Lower lobe of right lung (tissue), 2 donors: ENCODE data around the gene MAGI1. TPM values are rescaled to one million over a fixed set of nuclear protein-coding genes. Genes with fewer than 3 reads are reported as not detected.

ENCODE experiments used
- ATAC-seq, 2 donors: fragments of 200-7000 bp; cut with Tn5 transposase; one replicate each; pipeline ENCODE4 v1.9.1; 2020 to 2022; ENCODE audit warnings: mild to moderate bottlenecking in 2 of 2, moderate library complexity in 2 of 2
- DNase-seq: peaks from one replicate; pipeline ENCODE4 v3.0.0-alpha.2; 2020
- H3K27ac ChIP-seq: fragments of 200-600 bp; one replicate; pipeline ENCODE4 v1.8.0; 2022
- H3K27me3 ChIP-seq: fragments of 200-600 bp; one replicate; pipeline ENCODE4 v1.8.0; 2022; ENCODE audit warnings: low read depth
- H3K36me3 ChIP-seq: fragments of 200-600 bp; one replicate; pipeline ENCODE4 v1.8.0; 2022; ENCODE audit warnings: mild to moderate bottlenecking
- H3K4me1 ChIP-seq: fragments of 200-600 bp; one replicate; pipeline ENCODE4 v1.8.0; 2022
- H3K4me3 ChIP-seq: fragments of 200-600 bp; one replicate; pipeline ENCODE4 v1.8.0; 2022; ENCODE audit warnings: mild to moderate bottlenecking
- H3K9me3 ChIP-seq: fragments of 200-600 bp; one replicate; pipeline ENCODE4 v1.8.0; 2022
- intact Hi-C: fragments of 100-400 bp; cut with DNase I; formaldehyde crosslinking; loops from one replicate; pipeline ENCODE4 v1.11.0; 2022
- total RNA-seq: library from RNA; stranded (reverse); fragmentation: NEBNext Ultra II Directional; extraction: Animal tissue kit (Norgen Biotek cat#: 25700); gene quantifications from one replicate; pipeline ENCODE4 v1.2.1, GENCODE V29; 2021
- TF ChIP-seq, protein P1 (sequence below): fragments of 200-600 bp; IDR thresholded peaks from one replicate; pipeline ENCODE4 v1.8.0; 2022; ENCODE audit warnings: antibody characterized with exemption, mild to moderate bottlenecking
- donor health status: DM: no; HTN: yes; CAD: no; lungs with severe emphysema.

MAGI1 gene
- total RNA-seq, 1 donor from 2014 or later = 35.5 TPM

DNA sequence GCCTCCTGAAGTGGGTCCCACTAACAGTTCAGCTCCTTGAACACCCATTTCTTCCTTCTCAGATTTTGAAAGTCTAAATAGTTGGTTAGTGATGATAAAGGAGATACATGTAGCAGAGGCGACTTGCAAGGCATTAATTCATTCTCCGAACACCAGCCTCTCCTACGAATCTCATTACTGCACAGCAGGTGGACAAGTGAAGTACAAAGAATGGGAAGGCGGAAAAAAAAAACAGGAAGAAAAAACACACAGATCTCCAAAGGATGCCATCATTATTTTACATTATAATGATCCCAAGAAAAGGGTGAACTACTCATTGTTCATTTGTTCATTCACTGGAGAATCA is 276.5 kb downstream of the MAGI1 start:
- no peaks in the 10 kb centered on the region for H3K36me3 ChIP-seq
- no peak overlapping the region for H3K27ac ChIP-seq
- DNase-seq = no peak
- H3K4me1 ChIP-seq = peaks cover 4% of the 10 kb centered on the region
- intact Hi-C loops = no loop called here
- TF ChIP-seq, protein P1, sequence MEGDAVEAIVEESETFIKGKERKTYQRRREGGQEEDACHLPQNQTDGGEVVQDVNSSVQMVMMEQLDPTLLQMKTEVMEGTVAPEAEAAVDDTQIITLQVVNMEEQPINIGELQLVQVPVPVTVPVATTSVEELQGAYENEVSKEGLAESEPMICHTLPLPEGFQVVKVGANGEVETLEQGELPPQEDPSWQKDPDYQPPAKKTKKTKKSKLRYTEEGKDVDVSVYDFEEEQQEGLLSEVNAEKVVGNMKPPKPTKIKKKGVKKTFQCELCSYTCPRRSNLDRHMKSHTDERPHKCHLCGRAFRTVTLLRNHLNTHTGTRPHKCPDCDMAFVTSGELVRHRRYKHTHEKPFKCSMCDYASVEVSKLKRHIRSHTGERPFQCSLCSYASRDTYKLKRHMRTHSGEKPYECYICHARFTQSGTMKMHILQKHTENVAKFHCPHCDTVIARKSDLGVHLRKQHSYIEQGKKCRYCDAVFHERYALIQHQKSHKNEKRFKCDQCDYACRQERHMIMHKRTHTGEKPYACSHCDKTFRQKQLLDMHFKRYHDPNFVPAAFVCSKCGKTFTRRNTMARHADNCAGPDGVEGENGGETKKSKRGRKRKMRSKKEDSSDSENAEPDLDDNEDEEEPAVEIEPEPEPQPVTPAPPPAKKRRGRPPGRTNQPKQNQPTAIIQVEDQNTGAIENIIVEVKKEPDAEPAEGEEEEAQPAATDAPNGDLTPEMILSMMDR = no peak
- no peaks in the 10 kb centered on the region for H3K27me3 ChIP-seq
- no peaks in the 10 kb centered on the region for H3K9me3 ChIP-seq
- no peak overlapping the region for H3K4me3 ChIP-seq
- no peak for ATAC-seq

DNA sequence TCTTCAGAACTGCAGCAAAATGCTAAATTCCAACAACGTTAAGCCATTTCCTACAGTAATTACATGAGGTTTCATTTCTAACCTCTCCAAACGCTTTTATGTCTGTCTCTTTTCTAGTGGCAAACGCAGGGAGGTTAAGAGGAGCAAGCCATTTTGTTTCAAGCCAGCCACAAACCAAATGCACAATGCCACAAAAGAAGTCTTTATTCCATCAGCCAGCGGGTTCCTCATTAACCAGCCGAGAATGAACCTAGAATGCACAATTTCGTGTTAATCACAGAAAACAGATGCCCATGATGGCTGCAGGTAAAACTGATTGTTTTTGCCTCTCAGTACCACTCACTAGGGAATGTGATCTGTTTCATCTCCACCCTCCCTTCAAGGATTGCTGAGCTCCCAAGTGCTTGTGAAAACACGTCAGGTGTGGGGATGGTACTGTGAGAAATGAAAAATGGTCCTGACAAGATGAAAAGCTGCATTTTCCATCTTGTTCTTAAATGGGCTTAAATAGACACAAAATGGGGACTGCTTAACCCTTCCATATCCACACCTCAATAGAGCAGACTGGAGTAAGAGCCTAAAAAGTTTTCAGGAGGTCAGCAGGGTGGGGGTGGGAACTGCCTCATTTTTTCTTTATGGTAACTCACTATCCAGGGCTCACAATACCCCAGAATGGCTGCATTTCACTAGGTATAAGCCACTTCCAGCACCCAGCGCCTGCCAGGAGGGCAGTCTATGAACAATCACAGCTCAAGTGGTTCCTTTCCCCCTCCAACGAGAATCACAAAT is 277.1 kb downstream of the MAGI1 start:
- Histone ChIP-seq H3K27ac (no peak overlapping the region), H3K4me1 (peaks cover 4% of the 10 kb centered on the region), H3K27me3 (no peaks in the 10 kb centered on the region), H3K36me3 (no peaks in the 10 kb centered on the region), H3K4me3 (no peak overlapping the region), H3K9me3 (no peaks in the 10 kb centered on the region)
- ATAC-seq (no peak), DNase-seq (no peak)
- intact Hi-C loops = no loop called here
- TF ChIP-seq, protein P1 = no peak

DNA sequence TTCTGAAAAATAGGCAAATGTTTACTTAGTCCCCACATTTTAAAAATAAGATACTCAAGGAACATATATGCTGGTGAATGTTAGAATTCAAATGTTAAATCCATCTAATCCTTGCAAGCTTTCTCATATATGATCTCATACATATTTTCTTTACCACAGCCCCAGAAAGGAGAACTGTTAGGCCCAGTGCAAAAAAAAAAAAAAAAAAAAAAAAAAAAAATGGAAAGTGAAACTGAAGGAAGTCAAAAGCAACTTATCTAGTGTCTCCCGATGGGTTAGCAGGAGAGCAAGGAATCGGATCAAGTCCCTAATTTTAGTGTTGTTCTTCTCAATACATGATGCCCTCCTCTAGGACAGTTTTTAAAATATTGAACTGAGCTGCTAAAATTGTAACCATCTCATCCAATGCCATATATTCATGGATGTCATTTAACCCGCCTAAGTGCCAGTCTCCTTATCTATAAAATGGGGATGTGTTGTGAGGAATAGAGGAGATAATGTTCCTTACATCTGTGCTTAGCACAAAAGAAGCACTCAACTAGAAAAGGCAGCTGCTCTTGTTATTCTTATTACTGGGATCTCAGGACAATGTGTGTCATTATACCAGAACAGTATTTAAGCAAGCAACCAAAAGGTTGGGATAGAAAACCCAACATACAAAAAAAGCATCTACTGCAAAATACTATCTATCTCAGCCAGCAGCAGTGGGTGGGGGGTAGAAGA is 279.7 kb downstream of the MAGI1 start:
- H3K9me3 ChIP-seq = no peaks in the 10 kb centered on the region
- H3K27ac ChIP-seq = no peak overlapping the region
- ATAC-seq = no peak
- peaks cover 4% of the 10 kb centered on the region for H3K4me1 ChIP-seq
- H3K36me3 ChIP-seq = no peaks in the 10 kb centered on the region
- no peak for DNase-seq
- H3K4me3 ChIP-seq = no peak overlapping the region
- intact Hi-C loops = no loop called here
- TF ChIP-seq, protein P1 = no peak
- no peaks in the 10 kb centered on the region for H3K27me3 ChIP-seq

DNA sequence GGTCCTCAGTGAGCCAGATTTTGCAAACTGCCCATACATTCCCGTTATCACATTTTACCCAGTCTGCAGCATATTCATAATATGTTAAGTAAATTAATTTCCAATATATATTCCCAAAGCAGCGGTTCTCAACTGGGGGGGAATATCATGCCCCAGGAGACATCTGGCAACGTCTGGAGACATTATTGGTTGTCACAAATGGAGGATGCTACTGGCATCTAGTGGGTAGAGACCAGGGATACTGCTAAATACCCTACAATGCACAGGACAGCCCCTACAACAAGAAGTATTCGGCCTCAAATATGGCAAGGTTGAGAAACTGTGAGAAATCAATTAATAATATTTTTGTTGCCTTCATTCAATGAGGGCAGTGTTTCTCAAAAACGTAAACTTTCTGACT is 280.3 kb downstream of the MAGI1 start:
- no peaks in the 10 kb centered on the region for H3K27me3 ChIP-seq
- H3K4me3 ChIP-seq = no peak overlapping the region
- TF ChIP-seq, protein P1 = no peak
- DNase-seq (no peak), ATAC-seq (no peak)
- no peaks in the 10 kb centered on the region for H3K36me3 ChIP-seq
- H3K4me1 ChIP-seq = peaks cover 4% of the 10 kb centered on the region
- no peaks in the 10 kb centered on the region for H3K9me3 ChIP-seq
- no peak overlapping the region for H3K27ac ChIP-seq
- intact Hi-C loops = no loop called here

DNA sequence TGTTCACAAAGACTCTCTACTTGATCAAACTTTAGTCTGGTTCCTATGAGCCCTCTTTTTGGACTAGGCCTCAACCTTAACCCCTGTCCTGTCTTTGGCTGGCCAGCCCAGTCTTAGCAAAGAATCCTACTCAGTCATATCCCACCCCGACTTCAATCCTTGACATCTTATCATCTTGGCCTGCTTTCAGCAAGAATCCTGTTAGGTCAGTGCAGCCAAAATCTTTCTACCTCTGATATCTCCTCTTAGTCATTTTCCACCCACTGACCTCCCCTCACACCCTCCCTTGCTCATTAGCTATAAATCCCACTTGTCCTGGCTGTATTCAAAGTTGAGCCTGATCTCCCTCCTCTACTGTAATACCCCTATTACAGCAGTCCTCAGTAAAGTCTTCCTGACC is 286.1 kb downstream of the MAGI1 start:
- DNase-seq (no peak), ATAC-seq (no peak)
- Histone ChIP-seq H3K4me1 (no peaks in the 10 kb centered on the region), H3K27me3 (no peaks in the 10 kb centered on the region), H3K4me3 (no peak overlapping the region), H3K27ac (no peak overlapping the region), H3K9me3 (no peaks in the 10 kb centered on the region), H3K36me3 (no peaks in the 10 kb centered on the region)
- TF ChIP-seq, protein P1 = no peak
- intact Hi-C loops = no loop called here
